GM19395 (cell line): ENCODE measurements around the gene MTF1.
"Not testable (repeated sequence)": the region's sequence is repeated elsewhere in the genome, so short reads cannot be mapped to it uniquely, and the experiment has no call there.

Experiments used
- ATAC-seq: cut with Tn5 transposase; IDR thresholded peaks from one replicate; pipeline ENCODE4 v1.9.1; 2021; ENCODE audit warnings: mild to moderate bottlenecking, moderate library complexity; ENCODE audit not compliant: unreplicated experiment

MTF1 gene

DNA sequence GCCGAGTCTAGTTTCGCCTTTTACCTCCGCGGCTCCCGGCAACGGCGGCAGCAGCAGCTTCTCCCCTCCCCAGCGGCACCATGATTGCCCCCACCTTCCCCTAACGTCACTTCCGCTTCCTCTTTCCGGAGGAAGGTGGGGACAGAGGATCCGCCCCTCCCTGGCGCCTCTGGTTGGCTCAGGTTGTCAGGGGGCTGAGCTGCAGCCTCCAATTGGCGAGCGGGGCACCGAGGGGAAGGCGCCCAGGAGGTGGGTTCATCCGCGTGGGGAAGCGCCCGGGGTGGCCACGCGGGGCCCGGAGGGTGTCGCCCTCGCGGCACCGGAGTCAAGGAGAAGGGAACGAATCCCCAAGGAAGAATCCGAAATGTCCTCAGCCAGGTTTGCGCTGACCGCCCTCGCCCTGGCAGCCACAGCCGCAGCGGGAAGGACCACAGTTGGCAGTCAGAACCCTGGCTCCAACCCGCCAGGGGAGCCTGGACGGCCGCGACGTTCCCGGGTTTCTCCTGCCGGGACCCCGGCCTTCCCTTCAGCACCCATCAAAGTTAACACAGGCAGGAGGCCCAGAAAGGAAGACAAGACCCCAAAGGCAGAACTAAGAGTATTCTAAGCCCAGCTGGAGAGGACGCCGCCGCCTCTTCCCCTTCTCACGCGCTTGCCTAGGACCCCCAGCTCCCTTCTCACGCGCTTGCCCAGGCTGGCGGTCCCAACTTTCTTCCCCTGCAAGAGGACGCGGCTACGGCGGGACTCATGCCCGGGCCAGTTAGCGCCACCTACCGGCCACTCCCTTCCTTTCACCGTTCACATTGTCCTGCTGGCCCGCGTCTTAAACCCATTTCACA is at the start of gene MTF1:
Gene MTF1, minus strand, starts transcription at position 86 of the 839 bp plus-strand sequence. CDS start 1,934 bp downstream, outside the sequence.
- ATAC-seq = peak; percentile 95

DNA sequence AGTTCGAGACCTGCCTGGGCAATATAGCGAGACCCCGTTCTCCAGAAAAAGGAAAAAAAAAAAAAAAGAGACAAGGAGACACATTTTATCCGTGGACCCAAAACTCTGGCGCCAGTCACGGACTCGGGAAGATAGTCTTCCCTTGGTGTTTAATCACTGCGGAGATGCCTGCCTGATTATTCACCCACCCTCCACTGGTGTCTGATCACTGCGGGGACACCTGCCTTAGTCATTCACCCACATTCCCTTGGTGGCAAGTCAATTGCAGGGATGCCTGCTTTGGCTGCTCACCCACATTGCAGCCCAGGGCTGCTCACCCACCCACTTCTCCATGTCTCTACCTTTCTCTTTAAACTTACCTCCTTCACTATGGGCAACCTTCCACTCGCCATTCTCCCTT is 49.1 kb upstream of the MTF1 start:
- not testable (repeated sequence) for ATAC-seq

DNA sequence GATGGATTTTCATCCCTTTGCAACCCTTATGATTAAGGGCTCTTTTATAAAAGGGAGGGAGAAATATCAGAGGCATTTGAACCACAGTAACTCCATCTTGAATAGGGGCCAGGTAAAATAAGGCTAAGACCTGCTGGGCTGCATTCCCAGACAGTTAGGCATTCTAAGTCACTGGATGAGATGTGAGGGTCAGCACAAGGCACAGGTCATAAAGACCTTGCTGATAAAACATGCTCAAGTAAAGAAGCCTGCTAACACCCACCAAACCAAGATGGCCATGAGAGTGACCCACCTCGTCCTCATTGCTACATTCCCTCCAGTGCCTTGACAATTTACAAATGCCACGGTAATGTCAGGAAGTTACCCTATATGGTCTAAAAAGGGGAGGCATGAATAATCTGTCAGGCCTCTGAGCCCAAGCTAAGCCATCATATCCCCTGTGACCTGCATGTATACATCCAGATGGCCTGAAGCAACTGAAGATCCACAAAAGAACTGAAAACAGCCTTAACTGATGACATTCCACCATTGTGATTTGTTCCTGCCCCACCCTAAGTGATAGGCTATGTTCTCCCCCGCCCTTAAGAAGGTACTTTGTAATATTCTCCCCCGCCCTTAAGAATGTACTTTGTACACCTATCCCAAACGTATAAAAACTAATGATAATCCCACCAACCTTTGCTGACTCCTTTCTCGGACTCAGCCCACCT is 48.2 kb upstream of the MTF1 start:
- not testable (repeated sequence) for ATAC-seq

DNA sequence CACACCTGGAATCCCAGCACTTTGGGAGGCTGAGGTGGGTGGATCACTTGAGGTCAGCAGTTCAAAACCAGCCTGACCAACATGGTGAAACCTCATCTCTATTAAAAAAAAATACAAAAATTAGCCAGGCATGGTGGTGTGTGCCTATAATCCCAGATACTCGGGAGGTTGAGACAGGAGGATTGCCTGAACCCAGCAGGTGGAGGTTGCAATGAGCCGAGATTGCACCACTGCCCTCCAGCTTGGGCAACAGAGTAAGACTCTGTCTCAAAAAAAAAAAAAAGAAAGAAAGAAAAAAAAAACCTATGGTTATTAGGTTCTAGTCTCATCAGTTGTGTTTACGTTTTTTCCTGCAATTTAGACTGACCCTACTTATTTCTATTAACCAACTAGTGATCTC is 47.2 kb upstream of the MTF1 start:
- ATAC-seq = not testable (repeated sequence)

DNA sequence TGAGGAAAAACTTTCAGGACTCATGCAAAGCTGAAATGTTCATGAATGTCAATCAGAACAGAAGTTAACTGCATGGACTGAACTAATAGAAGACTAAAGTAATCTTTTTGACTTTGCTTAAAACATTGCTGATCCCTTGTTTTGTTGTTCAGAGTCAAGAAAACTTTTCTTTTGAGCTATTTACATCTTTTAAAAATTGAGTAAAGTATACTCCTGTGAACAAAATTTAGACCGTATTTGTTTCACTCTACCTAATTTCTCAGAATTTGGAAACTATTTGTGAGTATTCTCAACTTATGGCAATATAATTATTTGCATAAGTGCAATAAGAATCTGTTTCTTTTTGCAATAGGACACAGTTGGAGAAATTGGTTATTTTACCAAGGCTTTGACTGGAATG is 46.3 kb upstream of the MTF1 start:
- ATAC-seq = no peak

DNA sequence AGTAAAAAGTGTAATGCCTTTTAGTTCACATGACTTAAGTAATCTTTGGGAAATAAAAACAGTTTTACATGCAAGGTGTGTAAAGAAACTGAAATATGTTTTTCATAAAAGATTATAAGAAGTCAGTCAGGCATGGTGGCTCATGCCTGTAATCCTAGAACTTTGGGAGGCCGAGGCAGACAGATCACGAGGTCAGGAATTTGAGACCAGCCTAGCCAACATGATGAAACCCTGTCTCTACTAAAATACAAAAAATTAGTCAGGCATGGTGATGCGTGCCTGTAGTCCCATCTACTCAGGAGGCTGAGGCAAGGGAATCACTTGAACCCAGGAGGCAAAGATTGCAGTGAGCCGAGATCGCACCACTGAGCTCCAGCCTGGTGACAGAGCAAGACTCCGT is 44.5 kb upstream of the MTF1 start:
- not testable (repeated sequence) for ATAC-seq

DNA sequence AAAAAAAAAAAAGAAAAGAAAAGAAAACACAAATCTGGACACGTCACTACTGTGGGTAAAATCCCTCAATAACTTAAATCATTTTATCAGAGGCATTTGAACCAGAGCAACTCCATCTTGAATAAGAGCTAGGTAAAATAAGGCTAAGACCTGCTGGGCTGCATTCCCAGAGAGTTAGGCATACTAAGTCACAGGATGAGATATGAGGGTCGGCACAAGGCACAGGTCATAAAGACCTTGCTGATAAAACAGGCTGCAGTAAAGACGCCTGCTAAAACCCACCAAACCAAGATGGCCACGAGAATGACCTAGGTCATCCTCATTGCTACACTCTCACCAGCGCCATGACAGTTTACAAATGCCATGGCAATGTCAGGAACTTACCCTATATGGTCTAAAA is 43.6 kb upstream of the MTF1 start:
- no peak for ATAC-seq

DNA sequence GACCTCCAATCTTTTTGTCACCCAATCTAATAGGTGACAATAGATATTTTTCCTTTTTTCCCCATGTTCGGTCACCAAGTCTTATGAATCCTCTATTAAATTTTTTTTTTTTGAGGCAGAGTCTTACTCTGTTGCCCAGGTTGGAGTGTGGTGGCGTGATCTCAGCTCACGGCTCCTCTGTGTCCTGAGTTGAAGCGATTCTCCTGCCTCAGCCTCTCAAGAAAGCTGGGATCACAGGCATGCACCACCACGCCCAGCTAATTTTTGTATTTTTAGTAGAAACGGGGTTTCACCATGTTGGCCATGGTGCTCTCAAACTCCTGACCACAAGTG is 42.5 kb upstream of the MTF1 start:
- ATAC-seq = peak; percentile 10

DNA sequence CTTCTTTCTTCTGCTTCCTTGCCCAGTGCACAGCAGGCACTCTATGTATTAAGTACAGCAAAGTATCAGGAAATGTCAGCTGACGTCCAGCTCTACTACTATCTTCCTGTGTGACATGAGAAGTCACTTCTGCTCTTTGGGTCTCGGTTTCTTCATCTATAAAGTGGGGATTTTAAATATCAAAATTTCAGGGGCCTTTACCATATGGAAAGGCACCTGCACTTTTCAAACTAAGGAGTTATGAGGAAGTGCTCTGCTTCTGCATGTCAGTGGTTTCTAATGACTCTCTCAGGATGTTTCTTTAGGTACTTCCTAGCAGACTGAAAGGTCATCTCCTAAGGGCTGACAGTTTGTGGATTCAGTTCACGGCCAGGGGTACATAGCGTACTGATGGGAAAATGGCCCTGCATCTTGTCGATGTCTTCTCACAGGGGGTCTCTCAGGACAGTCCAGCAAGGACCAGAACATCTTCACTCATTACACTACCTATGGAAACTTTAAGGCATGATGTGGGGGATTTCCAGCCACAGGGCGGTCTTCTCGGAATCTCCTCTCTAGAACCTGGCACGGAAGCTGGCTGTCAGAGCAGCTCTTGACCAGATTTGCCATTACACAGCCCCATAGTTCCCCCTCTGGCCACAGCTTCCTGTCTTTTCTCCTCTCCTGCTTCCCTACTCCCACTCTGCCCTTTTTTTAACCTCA is 42.0 kb upstream of the MTF1 start:
- peak; percentile 85 for ATAC-seq

DNA sequence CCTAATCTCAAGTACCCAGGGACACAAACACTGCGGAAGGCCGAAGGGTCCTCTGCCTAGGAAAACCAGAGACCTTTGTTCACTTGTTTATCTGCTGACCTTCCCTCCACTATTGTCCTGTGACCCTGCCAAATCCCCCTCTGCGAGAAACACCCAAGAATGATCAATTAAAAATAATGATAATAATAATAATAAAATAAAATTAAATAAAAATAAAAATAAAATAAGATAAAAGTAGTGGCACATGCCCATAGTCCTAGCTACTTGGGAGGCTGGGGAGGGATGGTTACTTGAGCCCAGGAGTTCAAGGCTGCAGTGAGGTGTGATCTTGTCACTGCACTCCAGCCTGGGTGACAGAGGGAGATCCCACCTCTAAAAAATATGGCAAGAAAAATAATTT is 38.2 kb upstream of the MTF1 start:
- ATAC-seq = not testable (repeated sequence)

DNA sequence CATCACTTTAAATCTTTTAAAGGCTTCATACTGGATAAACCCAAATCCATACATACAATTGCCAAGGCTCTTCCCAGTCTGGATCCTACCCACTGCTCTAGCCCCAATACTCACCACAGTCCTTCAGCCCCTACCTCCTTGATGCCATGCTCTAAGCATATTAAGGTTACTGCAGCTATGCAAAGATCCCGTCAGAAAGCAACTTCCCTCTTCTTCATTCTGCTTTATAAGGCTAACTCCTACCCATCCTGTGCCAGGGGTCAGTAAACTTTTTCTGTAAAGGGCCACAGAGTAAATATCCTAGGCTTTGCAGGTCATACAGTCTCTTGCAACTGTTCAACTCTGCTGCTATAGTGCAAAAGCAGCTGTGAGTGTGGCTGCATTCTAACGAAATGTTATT is 34.3 kb upstream of the MTF1 start:
- ATAC-seq = no peak

DNA sequence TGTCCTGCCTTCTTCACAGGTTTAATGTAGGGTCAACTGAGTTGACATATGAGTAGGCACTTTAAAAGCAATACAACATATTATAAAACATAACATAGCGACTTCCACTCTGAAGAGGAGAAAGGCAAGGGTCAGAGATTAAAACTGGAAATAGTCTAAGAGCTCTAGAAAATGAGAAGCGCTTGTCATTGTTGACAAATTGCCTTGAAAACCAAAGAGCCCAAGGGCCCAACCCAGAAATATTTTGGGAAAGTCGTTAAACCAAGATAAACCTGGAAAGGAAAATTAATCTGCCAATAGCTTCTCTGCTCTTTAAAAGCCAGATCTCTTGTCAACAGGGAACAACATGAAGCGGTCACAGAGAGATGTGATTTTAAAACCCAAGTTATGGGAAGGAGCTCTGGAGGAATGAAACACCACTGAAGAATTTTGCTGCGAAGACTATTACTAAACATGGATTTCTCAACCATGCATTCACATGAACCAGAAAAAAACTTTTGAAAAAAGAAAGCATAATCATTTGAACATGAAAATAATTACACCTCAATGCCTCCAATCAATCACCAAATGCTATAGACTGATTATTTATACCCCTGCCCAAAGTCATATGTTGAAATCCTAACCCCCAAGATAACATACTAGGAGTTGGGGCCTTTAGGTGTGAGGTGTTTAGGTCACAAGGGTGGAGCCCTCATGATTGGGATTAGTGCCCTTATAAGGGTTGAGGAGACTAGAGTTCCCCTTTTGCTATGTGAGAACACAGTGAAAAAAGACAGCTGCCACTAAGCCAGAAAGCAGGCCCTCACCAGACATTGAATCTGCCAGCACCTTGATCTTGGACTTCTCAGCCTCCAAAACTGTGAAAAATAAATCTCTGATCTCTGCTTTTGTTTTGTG is 33.0 kb upstream of the MTF1 start:
- no peak for ATAC-seq

DNA sequence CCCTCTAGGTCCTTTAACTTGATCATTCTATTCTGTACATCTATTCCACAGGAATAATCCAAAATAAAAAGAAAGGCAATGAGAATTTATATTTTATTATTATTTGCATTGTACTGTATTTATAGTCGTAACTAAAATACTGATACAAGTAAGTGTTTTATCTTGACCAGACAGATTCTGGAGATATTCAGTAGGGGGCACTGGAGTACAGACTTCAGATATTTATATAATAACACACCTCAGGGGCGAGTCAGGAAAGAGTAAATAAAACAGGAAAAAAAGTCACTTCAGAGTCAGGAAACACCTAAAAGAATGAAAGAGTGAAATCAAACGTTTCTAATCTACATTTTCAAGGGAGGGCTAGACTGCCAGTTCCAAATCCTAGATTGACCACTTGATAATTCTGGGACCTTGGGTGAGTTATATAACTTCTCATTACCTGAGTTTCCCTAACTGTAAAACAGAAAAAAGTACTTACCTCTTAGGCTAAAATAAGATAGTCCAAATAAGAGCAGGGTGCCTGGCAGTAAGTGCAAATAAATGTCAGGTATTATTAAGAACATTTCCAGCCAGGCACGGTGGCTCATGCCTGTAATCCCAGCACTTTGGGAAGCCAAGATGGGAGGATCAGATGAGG is 31.1 kb upstream of the MTF1 start:
- ATAC-seq = no peak

DNA sequence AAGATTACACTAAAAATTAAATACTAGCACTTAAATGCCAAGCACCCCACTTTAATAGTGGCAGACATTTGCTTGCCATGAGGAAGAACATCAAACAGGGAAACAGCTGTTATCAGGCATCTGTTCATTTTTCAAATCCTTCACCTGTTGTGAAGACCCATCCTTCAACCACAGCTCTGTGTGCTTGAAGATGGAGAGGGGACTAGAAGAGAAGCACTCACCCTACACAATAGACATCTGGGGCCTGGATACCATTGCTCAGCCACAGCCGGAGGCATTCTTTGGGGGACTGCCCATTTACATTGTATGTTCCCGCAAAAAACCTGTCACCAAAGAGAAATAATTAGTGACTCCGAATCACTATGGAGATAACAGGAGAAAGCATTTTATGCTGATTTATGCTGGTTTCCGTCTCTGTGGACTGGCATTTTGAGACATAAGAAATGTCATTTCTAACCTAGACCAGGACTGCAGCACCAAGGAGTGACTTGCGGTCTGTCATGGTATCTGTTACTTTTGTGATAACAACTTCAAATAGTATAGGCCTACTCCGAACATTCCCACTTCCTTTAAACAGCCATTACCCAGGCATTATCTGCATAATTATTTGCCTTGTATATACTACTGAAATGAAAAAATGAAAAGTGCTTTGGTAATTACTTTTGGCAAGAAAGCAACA is 28.8 kb upstream of the MTF1 start:
- no peak for ATAC-seq

DNA sequence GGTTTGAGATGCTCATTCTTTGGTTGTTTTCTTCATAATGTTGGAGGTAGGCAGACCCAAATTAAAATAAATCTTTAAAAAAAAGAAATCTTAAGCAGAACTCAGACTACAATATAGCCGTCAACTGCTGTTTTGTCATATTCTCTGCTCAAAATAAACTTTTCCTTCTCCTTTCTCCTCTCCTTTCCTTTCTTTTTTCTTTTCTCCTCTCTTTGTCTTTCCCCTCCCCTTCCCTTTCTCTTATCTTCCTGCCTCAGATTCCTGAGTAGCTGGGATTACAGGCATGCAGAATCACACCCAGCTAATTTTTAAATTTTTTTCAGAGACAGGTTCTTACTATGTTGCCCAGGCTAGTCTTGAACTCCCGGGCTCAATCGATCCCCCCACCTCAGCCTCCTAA is 24.8 kb upstream of the MTF1 start:
- no peak for ATAC-seq

DNA sequence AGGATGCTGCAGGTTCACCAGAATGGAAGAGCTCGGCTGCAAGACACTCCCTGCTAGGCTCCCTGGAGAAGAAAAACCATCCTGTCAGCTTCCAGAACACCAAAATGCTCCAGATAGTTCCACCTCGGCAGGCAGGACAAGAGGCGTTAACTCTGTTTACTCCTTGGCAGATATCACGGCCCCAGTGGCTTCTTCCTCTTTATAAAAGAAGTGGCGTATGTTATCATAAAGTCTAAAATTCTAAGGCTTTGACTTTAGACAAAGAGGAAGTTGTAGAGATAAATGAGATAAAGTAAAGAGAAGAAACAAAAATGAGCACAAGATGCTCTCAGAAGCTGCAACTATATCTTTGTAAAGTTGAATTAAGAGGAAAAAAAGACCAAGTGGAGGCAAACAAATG is 24.3 kb upstream of the MTF1 start:
- no peak for ATAC-seq

DNA sequence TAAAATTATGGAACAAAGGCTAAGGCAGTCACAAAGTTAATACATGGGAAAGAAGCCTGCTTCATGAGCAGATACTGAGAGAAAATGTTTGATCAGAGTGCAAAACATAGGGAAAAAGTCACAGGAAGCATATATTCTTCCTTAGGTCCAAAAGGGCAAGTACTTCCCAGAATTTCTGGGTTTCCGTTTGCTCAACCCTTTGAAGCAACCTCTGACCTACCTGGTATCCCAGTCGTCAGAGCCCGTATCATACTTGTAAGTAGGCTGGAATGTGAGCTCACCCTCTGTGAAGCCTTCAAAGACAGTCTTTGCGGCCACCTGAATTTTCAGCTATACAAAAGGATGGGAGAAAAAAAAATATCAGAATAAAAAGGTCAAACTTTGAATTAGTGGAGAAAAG is 20.5 kb upstream of the MTF1 start:
- no peak for ATAC-seq

DNA sequence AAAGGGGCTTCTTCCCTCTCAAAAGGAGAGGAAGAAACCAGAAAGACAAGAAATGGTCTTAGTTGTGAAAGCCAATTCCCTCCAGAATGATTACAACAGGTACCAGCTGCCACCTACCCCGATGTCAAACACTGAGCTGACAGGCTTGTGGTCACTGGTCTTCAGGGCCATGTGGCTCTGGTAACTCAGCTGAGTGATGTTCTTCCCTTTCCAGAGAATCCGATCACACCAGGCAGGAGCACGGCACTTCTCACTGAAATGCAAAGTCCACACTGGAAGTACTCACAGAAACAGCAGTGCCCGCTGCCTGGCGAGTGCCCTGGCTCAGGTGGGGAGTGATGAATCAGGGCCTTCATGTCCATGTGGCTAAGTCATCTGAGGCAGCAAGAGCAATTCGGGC is 18.7 kb upstream of the MTF1 start:
- ATAC-seq = no peak

DNA sequence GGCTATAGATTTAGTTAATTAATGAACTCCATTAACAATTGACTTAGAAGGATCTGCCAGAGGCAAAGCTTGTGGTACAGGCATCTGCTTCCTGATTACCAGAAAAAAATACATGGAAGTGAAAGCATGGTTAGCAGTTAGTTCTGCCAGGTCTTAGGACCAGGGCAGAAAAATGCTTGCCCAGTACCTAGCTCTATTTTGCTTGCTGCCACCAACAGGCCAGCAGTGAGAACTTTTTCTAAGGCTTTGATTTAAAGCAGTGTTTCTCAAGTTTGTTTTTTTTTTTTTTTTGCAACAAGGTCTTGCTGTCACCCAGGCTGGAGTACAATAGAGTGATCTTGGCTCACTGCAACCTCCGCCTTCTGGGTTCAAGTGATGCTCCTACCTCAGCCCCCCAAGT is 16.4 kb upstream of the MTF1 start:
- ATAC-seq = no peak

DNA sequence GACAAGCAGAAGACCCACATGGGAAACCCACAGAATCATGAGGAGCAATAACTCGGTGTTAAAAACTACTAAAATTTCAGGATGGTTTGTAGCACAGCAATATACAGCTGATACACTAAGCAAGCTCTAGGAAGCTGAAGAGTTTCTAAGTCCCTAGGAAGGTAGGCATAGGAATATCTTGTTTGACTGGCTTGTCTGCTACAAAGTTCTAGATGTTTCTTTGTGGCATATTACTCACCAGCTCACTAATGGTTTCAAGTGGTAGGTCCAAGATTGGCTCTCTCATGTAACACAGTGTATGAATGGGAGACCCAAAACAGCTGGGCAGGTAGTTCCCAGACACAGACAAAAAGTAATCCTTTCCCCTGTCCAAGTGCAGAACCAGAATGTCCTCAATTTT is 13.3 kb upstream of the MTF1 start:
- ATAC-seq = no peak
